ENCODE measurements around the gene ZFPM1.
A peak's percentile ranks its signal among the peaks of the same experiment; 100 is the strongest.
"Not testable (repeated sequence)": the region's sequence is repeated elsewhere in the genome, so short reads cannot be mapped to it uniquely, and the experiment has no call there.

ZFPM1 gene

GRCh38 chr16:88467541-88467944 lies 14.5 kb downstream of the ZFPM1 start:
- DNase-seq: no peak

- DNase-seq: peak; percentile 23
Observed at GRCh38 chr16:88468275-88469129, 15.4 kb downstream of the ZFPM1 start.

GRCh38 chr16:88469615-88470395 lies 16.7 kb downstream of the ZFPM1 start:
- DNase-seq: peak; percentile 40

GRCh38 chr16:88470396-88470680 lies 17.3 kb downstream of the ZFPM1 start:
- not testable (repeated sequence) for DNase-seq

- DNase-seq: not testable (repeated sequence)
Observed at GRCh38 chr16:88470696-88471095, 17.6 kb downstream of the ZFPM1 start.

- DNase-seq: no peak
Observed at GRCh38 chr16:88471115-88471514, 18.0 kb downstream of the ZFPM1 start.

GRCh38 chr16:88471575-88471974 lies 18.5 kb downstream of the ZFPM1 start:
- DNase-seq: no peak

- DNase-seq: no peak
Observed at GRCh38 chr16:88472069-88472468, 19.0 kb downstream of the ZFPM1 start.

GRCh38 chr16:88472637-88473205 lies 19.6 kb downstream of the ZFPM1 start:
- DNase-seq: no peak

GRCh38 chr16:88473666-88474534 lies 20.8 kb downstream of the ZFPM1 start:
- DNase-seq: no peak

- no peak for DNase-seq
Observed at GRCh38 chr16:88475037-88475436, 22.0 kb downstream of the ZFPM1 start.

- no peak for DNase-seq
Observed at GRCh38 chr16:88476203-88476602, 23.1 kb downstream of the ZFPM1 start.

- DNase-seq: no peak
Observed at GRCh38 chr16:88476817-88477397, 23.8 kb downstream of the ZFPM1 start.

GRCh38 chr16:88477631-88478519 lies 24.8 kb downstream of the ZFPM1 start:
- DNase-seq: peak; percentile 44

- no peak for DNase-seq
Observed at GRCh38 chr16:88478889-88479792, 26.1 kb downstream of the ZFPM1 start.

GRCh38 chr16:88479793-88480760 lies 27.0 kb downstream of the ZFPM1 start:
- peak; percentile 48 for DNase-seq

- DNase-seq: no peak
Observed at GRCh38 chr16:88480829-88481228, 27.7 kb downstream of the ZFPM1 start.

GRCh38 chr16:88481851-88482250 lies 28.8 kb downstream of the ZFPM1 start:
- DNase-seq: no peak

Data from activated naive CD4-positive, alpha-beta T cell treated with anti-CD3 and anti-CD28 coated beads, Interleukin-2, amount 50 U/mL, for 16 hours (primary cell).